Choroid plexus epithelial cell (primary cell): ENCODE measurements around the gene CD52.
A peak's percentile ranks its signal among the peaks of the same experiment; 100 is the strongest.

ENCODE experiments used
- DNase-seq: peaks from one replicate; pipeline ENCODE4 v3.0.0-alpha.2; 2010; ENCODE audit warnings: low read depth
- H3K4me3 ChIP-seq: 2 replicates; pipeline ENCODE4 v1.5.1; 2011; ENCODE audit warnings: low read depth, mild to moderate bottlenecking, control low read depth, low read length, moderate library complexity
- TF ChIP-seq, protein P1 (sequence below): conservative IDR thresholded peaks from 2 replicates; pipeline ENCODE4 v1.5.1; 2011; ENCODE audit warnings: low read depth, mild to moderate bottlenecking, control low read depth, inconsistent platforms, low read length, moderate library complexity

The CD52 gene

DNA sequence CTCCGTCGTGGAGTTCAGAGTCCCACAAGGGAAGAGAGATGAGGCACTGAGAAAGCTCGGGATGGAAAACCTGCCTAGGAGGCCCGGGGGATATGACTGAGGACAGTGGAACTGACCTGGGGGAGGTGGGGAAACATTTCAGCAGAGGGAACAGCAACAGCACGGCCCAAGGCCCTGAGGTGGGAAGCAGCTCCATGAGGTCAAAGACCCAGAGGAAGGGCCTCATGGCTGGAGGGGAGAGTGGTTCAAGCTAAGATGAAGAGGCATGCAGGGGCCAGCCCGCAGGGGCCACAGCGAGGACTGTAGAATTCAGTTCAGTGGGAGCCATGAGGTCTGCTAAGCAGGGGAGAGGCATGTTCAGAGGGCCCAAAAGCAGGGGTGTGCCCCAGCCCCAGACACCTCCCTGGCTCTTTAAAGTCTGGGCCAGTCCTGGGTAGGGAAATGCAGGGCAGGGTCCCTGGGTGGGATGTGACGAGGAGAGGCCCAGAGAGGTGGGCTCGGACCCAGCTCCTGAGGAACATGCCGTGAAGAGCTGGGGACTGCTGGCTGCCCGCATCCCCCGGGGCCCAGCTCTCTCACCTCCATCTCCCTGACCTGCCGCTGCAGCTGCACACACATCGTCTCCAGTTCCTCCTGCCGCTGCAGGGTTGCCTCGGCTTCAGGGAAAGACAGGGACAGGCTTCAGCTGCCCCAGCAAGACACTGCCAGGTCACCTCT, 21.3 kb upstream of the CD52 start:
- TF ChIP-seq, protein P1, sequence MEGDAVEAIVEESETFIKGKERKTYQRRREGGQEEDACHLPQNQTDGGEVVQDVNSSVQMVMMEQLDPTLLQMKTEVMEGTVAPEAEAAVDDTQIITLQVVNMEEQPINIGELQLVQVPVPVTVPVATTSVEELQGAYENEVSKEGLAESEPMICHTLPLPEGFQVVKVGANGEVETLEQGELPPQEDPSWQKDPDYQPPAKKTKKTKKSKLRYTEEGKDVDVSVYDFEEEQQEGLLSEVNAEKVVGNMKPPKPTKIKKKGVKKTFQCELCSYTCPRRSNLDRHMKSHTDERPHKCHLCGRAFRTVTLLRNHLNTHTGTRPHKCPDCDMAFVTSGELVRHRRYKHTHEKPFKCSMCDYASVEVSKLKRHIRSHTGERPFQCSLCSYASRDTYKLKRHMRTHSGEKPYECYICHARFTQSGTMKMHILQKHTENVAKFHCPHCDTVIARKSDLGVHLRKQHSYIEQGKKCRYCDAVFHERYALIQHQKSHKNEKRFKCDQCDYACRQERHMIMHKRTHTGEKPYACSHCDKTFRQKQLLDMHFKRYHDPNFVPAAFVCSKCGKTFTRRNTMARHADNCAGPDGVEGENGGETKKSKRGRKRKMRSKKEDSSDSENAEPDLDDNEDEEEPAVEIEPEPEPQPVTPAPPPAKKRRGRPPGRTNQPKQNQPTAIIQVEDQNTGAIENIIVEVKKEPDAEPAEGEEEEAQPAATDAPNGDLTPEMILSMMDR = no peak
- no peak overlapping the region for H3K4me3 ChIP-seq
- no peak for DNase-seq

DNA sequence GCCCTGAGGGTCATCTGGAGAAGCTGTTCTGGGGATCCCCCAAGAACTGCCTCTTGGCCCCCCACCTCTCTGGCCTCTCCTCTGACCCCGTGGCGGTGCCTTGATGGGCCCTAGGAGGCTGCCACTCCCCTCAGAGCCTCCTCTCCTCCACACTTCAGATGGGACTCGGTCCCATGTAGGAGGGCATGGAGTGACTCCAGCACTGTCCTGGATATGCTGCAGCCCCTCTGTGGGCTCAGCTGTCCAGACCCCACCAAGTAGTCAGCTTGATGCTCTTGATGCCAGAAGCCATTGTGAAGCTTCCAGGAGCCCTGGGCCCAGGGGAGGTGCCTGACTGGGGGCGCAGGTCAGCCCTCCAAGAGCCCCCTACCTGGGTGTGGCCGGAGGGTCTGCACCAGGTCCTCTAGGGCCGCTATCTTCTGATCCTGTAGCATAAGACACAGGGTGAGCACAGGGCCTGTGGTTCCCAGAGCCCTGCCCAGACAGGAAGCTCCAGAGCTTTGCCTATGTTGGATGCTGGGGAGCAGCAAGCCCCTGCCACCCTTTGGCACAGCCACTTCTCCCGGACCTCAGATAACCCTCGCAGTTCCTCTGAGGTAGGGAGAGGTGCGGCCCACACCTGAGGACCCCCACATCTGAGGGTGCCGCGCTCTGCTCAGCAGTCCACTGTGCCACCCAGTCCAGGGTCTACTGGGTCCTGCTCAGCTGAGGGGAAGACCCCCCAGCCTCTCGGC, 20.5 kb upstream of the CD52 start:
- no peak overlapping the region for H3K4me3 ChIP-seq
- TF ChIP-seq, protein P1 = no peak
- DNase-seq = no peak

DNA sequence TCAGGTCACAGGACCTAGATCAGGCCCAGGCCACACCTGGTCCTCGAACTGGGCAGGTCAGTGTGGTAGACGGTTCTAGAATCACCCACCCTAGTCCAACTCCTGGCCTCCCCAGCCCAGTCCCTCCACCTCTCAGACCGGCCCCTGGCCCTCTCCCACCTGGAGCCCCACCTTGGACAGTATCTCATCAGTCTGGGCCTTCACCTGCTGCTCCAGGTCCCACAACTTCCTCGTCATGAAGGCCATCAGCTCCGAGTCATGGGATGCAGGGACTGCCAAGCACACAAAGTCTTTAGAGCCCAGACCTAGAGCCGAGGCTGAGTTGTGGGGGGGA, 20.0 kb upstream of the CD52 start:
- TF ChIP-seq, protein P1 = no peak
- H3K4me3 ChIP-seq = no peak overlapping the region
- no peak for DNase-seq

DNA sequence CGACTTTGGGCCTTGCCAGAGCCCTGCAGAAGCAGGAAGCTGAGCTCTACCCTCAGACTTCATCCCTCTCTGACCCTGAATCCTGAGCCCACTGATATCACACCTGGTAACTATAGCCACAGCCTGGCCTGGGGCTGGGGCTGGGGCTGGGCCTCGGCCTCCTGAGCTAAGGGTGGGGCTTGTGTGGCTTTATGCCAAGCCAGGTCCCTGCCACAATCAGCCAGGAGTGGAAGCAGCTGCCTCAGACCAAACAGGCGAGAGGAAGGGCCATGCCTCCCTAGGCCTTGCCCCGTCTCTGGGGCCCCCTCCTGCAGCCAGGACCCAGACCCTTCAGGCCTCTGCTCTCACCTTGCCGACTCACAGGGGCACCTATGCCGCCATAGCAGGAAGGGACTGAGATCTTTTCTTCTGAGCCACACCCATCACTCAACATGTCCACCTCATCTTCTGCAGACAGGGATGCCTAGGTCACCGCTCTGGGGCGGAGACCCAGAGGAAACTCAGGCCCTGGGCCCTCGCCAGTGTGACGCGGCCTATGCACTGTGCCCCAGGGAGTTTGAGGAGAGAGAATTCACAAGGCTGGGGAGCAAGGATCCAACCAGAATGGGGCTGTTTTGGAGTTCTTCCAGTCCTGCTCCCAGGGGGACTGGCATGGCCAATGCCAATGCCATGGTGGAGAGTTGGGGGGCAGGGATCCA, 17.0 kb upstream of the CD52 start:
- DNase-seq = no peak
- H3K4me3 ChIP-seq = no peak overlapping the region
- TF ChIP-seq, protein P1 = no peak

DNA sequence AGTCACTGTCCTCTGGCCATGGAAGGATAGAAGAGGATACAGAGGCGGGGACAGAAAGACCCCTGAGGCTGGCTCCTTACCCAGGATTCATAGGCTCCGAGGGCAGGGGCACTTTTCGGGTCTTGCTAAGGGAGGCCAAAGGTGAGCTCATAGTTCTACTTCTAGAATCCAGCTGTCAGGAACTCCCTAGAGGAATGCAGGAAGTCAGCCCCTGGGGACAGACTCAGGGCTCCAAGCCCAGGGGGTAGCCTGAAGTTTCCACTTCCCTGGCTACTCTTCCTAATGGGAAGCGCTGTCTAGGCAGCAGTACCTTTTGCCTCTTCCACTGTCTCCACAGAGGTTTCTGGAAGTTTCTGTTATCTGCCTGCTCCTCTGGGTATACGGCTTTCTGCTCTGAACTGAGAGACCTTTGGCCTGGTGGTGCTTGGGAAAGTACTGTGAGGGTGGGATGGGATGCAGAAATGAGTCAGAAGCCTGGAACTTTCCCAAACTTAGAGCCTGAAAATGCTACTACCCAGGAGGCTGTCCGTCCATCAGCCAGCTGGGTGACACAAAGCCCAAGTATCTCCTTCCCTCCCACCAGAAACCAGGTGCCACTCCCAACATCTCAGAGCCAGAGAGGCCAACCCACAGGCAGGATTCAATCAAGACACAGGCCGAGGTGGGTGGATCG, 14.9 kb upstream of the CD52 start:
- TF ChIP-seq, protein P1 = no peak
- peak; percentile 63 for DNase-seq
- H3K4me3 ChIP-seq = no peak overlapping the region

DNA sequence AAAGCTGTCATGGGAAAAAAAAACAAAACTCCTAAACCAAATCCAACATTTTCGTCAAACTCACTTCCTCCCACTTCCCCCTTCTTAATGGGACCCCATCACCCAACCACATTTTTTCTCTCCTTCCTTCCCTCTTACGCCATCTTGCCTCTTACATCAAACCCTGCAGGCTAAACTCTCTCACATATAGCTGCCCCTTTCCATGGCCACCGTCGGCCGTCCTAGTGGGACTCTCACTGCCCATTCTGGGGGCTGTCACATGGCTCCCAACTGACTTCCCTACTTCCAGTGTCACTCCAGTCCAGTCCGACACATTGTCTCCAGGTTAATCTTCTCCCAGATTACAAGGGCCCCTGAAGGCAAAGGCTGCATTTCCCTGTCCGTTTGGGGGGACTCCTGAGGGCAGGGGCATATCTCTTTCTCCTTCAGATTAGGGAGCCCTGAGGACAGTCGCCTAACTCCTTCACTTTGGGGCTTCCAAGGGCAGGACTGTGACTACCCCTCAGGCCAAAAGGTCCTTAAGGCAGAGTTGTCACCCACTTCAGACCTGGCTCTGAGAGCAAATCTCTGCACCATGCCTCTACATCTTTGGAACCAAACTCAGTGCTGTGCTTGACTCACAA, 12.0 kb upstream of the CD52 start:
- TF ChIP-seq, protein P1 = no peak
- no peak for DNase-seq

More for the DNA sequence above, 12.0 kb upstream of the CD52 start:
- peak overlapping the region; percentile 95 for H3K4me3 ChIP-seq
